Mucosa of rectum (tissue), 2 donors: Measurements from ENCODE around the gene CFAP45.

Source experiments
- H3K27ac ChIP-seq, 2 donors: one replicate each; pipeline ENCODE4 v1.7.0; 2013; ENCODE audit warnings: inconsistent platforms in 2 of 2, low read depth in 2 of 2, low read length in 2 of 2
- H3K27me3 ChIP-seq, 2 donors: one replicate each; pipeline ENCODE4 v1.7.0; 2013; ENCODE audit warnings: low read length in 2 of 2; ENCODE audit not compliant: control insufficient read depth in 2 of 2, insufficient read depth in 2 of 2
- H3K36me3 ChIP-seq, 2 donors: one replicate each; pipeline ENCODE4 v1.7.0; 2013; ENCODE audit warnings: low read length in 2 of 2; ENCODE audit not compliant: control insufficient read depth in 2 of 2, insufficient read depth in 2 of 2
- H3K4me1 ChIP-seq, 2 donors: one replicate each; pipeline ENCODE4 v1.7.0; 2013; ENCODE audit warnings: low read length in 2 of 2, mild to moderate bottlenecking in 1 of 2; ENCODE audit not compliant: control insufficient read depth in 2 of 2, insufficient read depth in 2 of 2
- H3K4me3 ChIP-seq, 2 donors: one replicate each; pipeline ENCODE4 v1.7.0; 2013; ENCODE audit warnings: low read length in 2 of 2
- H3K9ac ChIP-seq, 2 donors: one replicate each; pipeline ENCODE4 v1.7.0; 2013; ENCODE audit warnings: low read length in 2 of 2, low read depth in 1 of 2, mild to moderate bottlenecking in 1 of 2
- H3K9me3 ChIP-seq, 2 donors: one replicate each; pipeline ENCODE4 v1.7.0; 2013; ENCODE audit warnings: low read length in 2 of 2; ENCODE audit not compliant: control insufficient read depth in 2 of 2
- donor health status: healthy.
- donor health status: Normal muscosa, but diverticular disease.

Gene CFAP45

GRCh38 chr1:159923203-159924024 lies 23.4 kb upstream of the CFAP45 start:
- no peaks in the 10 kb centered on the region for H3K27me3 ChIP-seq
- H3K36me3 ChIP-seq, result peaks cover 23 to 31% of the 10 kb centered on the region in 2 donors
- peak overlapping the region; percentile 95 to 99 for H3K27ac ChIP-seq
- peak overlapping the region; percentile 97 to 98 for H3K4me3 ChIP-seq
- peak overlapping the region; percentile 90 to 97 for H3K9ac ChIP-seq
- peaks cover 50 to 53% of the 10 kb centered on the region in 2 donors for H3K4me1 ChIP-seq
- no peaks in the 10 kb centered on the region for H3K9me3 ChIP-seq

DNA sequence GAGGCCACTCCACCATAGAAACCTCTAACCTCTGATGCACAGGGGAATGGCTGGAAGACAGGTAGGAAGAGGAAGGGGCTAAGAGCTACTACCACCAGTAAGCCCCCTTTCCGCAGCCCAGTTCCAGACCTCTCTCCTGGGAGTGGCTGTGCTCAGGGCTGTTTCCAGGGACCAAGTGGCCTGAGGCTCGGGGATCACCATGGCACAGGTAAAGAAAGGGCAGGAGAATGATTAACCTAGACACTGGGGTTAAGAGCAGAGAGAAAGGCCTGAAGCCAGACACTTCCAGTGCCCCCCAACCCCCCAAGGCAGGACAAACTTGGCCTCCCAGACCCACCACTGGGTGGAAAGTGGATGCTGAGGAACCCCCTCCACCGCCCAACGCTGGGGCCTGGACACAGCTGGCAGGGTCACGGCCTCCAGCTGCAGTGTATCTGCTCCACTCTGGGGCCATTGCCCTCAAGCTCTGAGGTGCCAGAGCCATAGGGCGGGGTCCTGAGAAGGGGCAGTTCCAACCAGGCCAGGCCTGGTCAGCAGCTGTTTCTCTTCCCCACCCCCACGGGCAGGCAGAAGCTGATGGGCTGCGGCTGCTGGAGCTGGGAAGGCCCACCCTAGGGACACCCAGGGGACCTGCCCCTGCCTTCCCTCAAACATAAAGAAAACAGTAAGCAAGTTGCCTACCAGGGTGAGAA lies 22.7 kb upstream of the CFAP45 start:
- Histone ChIP-seq H3K4me3 (peak overlapping the region; percentile 97 to 98), H3K9me3 (no peaks in the 10 kb centered on the region), H3K9ac (peak overlapping the region; percentile 90 to 97), H3K27ac (peak overlapping the region; percentile 95 to 99), H3K4me1 (peaks cover 50 to 51% of the 10 kb centered on the region in 2 donors), H3K36me3 (peaks cover 29 to 38% of the 10 kb centered on the region in 2 donors), H3K27me3 (no peaks in the 10 kb centered on the region)

GRCh38 chr1:159921700-159922504 lies 21.9 kb upstream of the CFAP45 start:
- Histone ChIP-seq H3K4me1 (peaks cover 50 to 51% of the 10 kb centered on the region in 2 donors), H3K9ac (peak overlapping the region; percentile 90 to 97), H3K36me3 (peaks cover 32 to 43% of the 10 kb centered on the region in 2 donors), H3K27me3 (no peaks in the 10 kb centered on the region), H3K9me3 (no peaks in the 10 kb centered on the region), H3K4me3 (peak overlapping the region; percentile 97 to 98), H3K27ac (peak overlapping the region; percentile 95 to 99)

GRCh38 chr1:159921251-159921650 lies 21.3 kb upstream of the CFAP45 start:
- peaks cover 32 to 46% of the 10 kb centered on the region in 2 donors for H3K36me3 ChIP-seq
- peaks cover 55% of the 10 kb centered on the region in 2 donors for H3K4me1 ChIP-seq
- peak overlapping the region; percentile 95 to 99 for H3K27ac ChIP-seq
- no peak overlapping the region for H3K9ac ChIP-seq
- H3K27me3 ChIP-seq, result no peaks in the 10 kb centered on the region
- peak overlapping the region in 1 of 2 donors; percentile 98 for H3K4me3 ChIP-seq
- H3K9me3 ChIP-seq, result no peaks in the 10 kb centered on the region

- H3K27ac ChIP-seq, result peak overlapping the region in 1 of 2 donors; percentile 99
- H3K4me1 ChIP-seq, result peaks cover 50 to 55% of the 10 kb centered on the region in 2 donors
- H3K36me3 ChIP-seq, result peaks cover 32 to 46% of the 10 kb centered on the region in 2 donors
- H3K27me3 ChIP-seq, result no peaks in the 10 kb centered on the region
- no peak overlapping the region for H3K4me3 ChIP-seq
- H3K9me3 ChIP-seq, result no peaks in the 10 kb centered on the region
- no peak overlapping the region for H3K9ac ChIP-seq
These were observed 20.7 kb upstream of the CFAP45 start for GRCh38 chr1:159920651-159921050.

- Histone ChIP-seq H3K4me1 (peaks cover 48 to 56% of the 10 kb centered on the region in 2 donors), H3K9ac (no peak overlapping the region), H3K9me3 (no peaks in the 10 kb centered on the region), H3K4me3 (no peak overlapping the region), H3K27ac (no peak overlapping the region), H3K36me3 (peaks cover 32 to 47% of the 10 kb centered on the region in 2 donors), H3K27me3 (no peaks in the 10 kb centered on the region)
These were observed 20.2 kb upstream of the CFAP45 start for GRCh38 chr1:159920202-159920601.

DNA sequence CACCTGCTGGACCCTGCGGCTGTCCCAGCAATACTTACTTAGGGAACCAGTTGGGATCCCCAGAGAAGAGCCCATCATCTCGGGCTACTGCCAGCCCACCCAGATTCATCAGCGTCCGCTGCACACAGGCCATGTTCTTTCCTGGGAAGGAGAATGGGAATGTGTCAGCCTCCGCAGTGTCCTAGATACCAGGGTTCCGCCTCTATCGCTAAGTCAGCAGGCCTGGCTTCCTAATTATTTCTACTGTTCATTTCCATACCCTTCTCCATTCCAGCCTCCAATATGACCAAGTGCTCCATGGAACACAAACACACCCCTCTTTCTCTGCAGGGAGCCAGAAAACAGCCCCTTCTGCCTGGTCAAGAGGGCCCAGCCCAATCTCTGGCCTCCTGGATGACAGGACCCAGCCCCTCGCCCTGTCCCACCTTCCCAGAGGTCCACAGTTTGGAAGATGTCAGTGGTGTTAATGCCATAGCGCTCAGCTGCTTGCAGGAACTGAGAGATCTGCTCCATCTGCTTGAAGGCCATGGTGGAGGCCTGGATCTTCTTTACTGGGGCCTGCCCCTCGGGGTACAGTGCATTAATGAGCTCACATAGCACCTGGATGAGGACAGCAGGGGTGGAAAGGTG lies 19.4 kb upstream of the CFAP45 start:
- H3K9me3 ChIP-seq, result no peaks in the 10 kb centered on the region
- H3K27me3 ChIP-seq, result no peaks in the 10 kb centered on the region
- no peak overlapping the region for H3K4me3 ChIP-seq
- no peak overlapping the region for H3K9ac ChIP-seq
- peaks cover 48 to 59% of the 10 kb centered on the region in 2 donors for H3K4me1 ChIP-seq
- H3K36me3 ChIP-seq, result peaks cover 32 to 47% of the 10 kb centered on the region in 2 donors
- peak overlapping the region; percentile 4 to 17 for H3K27ac ChIP-seq

DNA sequence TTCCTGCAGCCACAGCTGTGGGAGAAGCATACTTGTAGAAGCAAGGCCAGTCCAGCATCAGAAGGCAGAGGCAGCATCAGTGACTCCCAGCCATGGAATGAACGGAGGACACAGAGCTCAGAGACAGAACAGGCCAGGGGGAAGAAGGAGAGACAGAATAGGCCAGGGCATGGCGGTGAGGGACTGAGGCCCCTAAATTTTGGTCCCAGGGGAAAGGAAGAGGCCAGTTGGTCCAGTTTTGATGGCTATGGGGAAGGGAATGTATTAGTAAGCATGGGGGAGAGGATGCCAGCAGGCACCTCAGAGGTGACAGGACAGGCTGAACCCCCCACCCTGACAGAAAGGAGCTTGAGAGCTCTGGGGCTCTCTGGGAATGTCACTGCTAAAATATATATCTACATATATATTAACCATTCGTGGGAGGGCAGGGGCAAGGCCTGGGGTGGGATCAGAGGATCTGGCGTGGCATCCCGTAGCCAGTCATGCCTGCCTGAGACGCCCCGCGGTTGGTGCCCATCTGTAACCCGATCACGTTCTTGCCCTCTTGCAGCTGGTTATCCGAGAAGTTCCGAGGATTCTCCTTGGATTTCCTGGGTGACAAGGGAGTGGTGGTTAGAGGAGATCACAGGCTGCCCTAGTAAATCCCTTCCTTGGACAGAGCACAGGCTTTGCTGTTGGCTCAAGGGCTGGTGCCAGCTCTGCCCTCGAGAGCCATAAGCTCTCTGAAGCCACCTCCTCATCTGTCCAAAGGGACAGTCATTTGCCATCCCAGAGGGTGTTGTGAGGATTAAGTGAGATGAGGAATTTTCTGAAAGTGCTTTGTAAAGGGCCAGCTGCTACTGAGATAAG lies 18.6 kb upstream of the CFAP45 start:
- Histone ChIP-seq H3K36me3 (peaks cover 32 to 47% of the 10 kb centered on the region in 2 donors), H3K9me3 (no peaks in the 10 kb centered on the region), H3K4me3 (no peak overlapping the region), H3K4me1 (peaks cover 44 to 63% of the 10 kb centered on the region in 2 donors), H3K9ac (no peak overlapping the region), H3K27me3 (no peaks in the 10 kb centered on the region), H3K27ac (peak overlapping the region in 1 of 2 donors; percentile 67)
